Measurements from ENCODE around the gene CDCA8. TPM values are rescaled to one million over a fixed set of nuclear protein-coding genes. Genes with fewer than 3 reads are reported as not detected.

CDCA8 gene
- total and polyA plus RNA-seq, 2 experiments from 2014 or later: 31.6 to 37.9 TPM

DNA sequence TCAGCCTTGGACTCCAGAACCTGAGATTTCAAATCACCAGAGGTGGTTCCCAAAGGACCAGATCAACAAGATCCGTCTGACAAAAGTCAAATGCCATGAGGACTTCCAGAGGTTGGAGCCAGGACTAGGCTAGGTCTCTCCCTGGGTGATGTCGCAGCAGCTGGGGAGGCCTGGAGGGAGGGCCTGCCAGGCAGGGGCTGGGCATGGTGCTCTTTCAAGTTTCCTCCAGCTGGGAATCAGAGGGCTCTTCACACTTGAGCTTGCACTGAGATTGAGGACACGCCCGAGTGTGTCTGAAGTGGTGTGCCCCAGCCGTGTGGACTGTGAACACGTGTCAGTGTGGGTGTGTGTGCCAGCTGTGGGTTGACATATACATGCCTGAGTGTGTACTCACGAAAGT is 36.3 kb upstream of the CDCA8 start (continued):
- TF ChIP-seq, protein P1, sequence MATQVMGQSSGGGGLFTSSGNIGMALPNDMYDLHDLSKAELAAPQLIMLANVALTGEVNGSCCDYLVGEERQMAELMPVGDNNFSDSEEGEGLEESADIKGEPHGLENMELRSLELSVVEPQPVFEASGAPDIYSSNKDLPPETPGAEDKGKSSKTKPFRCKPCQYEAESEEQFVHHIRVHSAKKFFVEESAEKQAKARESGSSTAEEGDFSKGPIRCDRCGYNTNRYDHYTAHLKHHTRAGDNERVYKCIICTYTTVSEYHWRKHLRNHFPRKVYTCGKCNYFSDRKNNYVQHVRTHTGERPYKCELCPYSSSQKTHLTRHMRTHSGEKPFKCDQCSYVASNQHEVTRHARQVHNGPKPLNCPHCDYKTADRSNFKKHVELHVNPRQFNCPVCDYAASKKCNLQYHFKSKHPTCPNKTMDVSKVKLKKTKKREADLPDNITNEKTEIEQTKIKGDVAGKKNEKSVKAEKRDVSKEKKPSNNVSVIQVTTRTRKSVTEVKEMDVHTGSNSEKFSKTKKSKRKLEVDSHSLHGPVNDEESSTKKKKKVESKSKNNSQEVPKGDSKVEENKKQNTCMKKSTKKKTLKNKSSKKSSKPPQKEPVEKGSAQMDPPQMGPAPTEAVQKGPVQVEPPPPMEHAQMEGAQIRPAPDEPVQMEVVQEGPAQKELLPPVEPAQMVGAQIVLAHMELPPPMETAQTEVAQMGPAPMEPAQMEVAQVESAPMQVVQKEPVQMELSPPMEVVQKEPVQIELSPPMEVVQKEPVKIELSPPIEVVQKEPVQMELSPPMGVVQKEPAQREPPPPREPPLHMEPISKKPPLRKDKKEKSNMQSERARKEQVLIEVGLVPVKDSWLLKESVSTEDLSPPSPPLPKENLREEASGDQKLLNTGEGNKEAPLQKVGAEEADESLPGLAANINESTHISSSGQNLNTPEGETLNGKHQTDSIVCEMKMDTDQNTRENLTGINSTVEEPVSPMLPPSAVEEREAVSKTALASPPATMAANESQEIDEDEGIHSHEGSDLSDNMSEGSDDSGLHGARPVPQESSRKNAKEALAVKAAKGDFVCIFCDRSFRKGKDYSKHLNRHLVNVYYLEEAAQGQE (IDR thresholded peaks at IDR 0.05; ENCODE audit: unreplicated experiment): no peak
- TF ChIP-seq, protein P2, sequence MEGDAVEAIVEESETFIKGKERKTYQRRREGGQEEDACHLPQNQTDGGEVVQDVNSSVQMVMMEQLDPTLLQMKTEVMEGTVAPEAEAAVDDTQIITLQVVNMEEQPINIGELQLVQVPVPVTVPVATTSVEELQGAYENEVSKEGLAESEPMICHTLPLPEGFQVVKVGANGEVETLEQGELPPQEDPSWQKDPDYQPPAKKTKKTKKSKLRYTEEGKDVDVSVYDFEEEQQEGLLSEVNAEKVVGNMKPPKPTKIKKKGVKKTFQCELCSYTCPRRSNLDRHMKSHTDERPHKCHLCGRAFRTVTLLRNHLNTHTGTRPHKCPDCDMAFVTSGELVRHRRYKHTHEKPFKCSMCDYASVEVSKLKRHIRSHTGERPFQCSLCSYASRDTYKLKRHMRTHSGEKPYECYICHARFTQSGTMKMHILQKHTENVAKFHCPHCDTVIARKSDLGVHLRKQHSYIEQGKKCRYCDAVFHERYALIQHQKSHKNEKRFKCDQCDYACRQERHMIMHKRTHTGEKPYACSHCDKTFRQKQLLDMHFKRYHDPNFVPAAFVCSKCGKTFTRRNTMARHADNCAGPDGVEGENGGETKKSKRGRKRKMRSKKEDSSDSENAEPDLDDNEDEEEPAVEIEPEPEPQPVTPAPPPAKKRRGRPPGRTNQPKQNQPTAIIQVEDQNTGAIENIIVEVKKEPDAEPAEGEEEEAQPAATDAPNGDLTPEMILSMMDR (conservative IDR thresholded peaks at IDR 0.05; ENCODE audit: low read depth in 2 of 2): no peak
- no peak for TF ChIP-seq POLR2AphosphoS5 (IDR thresholded peaks at IDR 0.05; ENCODE audit: low read depth)
- TF ChIP-seq ZNF114 (CRISPR knock-in tag; IDR thresholded peaks at IDR 0.05): no peak

DNA sequence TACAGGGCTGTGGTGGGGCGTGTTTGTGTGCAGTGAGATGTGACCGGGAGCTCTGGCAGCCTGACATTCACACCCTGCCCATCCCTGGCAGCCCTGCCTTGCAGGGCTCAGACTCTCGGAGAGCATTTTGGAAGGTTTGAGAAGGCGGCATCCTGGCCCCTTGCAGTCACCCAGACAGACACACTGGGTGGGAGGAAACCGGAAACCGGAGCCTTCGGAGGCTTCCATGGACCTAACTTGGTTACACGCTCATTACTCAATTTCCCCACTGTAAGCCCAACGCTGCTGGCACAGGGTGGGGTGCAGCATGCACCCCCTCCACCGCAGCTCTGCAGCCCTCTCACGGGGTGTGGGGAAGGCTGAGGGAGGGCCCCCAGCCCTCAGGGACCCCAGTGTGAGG is 35.4 kb upstream of the CDCA8 start:
- H3K4me3 Mint-ChIP-seq: no peak overlapping the region
- Histone ChIP-seq H3F3A (replicated peaks; ENCODE audit: low read depth) (no peaks in the 10 kb centered on the region), H3K27me3 (ENCODE audit: insufficient read depth) (no peaks in the 10 kb centered on the region), H3K9me2 (ENCODE audit: insufficient read depth) (no peaks in the 10 kb centered on the region), H4K20me1 (replicated peaks; ENCODE audit: insufficient read depth) (no peaks in the 10 kb centered on the region), H2AFZ (no peak overlapping the region), H3K4me2 (no peak overlapping the region), H3K4me1 (ENCODE audit: insufficient read depth) (peaks cover 12% of the 10 kb centered on the region; the same call in 1 of the 2 replicates), H3K79me2 (replicated peaks; ENCODE audit: insufficient read depth) (no peaks in the 10 kb centered on the region), H3K36me3 (ENCODE audit: insufficient read depth) (no peaks in the 10 kb centered on the region), H3K4me3 (no peak overlapping the region), H3K27ac (ENCODE audit: low read depth) (no peak overlapping the region)
- H3K27me3 Mint-ChIP-seq (ENCODE audit: insufficient read depth, low read depth, poor library complexity): peaks cover 14% of the 10 kb centered on the region
- TF ChIP-seq EZH2 (IDR thresholded peaks at IDR 0.05; ENCODE audit: low read depth, unreplicated experiment) (no peak), ZNF114 (CRISPR knock-in tag; IDR thresholded peaks at IDR 0.05) (no peak), NANOG (IDR thresholded peaks at IDR 0.05; ENCODE audit: borderline replicate concordance) (no peak)
- TF ChIP-seq, protein P2 (conservative IDR thresholded peaks at IDR 0.05; ENCODE audit: low read depth in 2 of 2): no peak
- TF ChIP-seq, protein P3, sequence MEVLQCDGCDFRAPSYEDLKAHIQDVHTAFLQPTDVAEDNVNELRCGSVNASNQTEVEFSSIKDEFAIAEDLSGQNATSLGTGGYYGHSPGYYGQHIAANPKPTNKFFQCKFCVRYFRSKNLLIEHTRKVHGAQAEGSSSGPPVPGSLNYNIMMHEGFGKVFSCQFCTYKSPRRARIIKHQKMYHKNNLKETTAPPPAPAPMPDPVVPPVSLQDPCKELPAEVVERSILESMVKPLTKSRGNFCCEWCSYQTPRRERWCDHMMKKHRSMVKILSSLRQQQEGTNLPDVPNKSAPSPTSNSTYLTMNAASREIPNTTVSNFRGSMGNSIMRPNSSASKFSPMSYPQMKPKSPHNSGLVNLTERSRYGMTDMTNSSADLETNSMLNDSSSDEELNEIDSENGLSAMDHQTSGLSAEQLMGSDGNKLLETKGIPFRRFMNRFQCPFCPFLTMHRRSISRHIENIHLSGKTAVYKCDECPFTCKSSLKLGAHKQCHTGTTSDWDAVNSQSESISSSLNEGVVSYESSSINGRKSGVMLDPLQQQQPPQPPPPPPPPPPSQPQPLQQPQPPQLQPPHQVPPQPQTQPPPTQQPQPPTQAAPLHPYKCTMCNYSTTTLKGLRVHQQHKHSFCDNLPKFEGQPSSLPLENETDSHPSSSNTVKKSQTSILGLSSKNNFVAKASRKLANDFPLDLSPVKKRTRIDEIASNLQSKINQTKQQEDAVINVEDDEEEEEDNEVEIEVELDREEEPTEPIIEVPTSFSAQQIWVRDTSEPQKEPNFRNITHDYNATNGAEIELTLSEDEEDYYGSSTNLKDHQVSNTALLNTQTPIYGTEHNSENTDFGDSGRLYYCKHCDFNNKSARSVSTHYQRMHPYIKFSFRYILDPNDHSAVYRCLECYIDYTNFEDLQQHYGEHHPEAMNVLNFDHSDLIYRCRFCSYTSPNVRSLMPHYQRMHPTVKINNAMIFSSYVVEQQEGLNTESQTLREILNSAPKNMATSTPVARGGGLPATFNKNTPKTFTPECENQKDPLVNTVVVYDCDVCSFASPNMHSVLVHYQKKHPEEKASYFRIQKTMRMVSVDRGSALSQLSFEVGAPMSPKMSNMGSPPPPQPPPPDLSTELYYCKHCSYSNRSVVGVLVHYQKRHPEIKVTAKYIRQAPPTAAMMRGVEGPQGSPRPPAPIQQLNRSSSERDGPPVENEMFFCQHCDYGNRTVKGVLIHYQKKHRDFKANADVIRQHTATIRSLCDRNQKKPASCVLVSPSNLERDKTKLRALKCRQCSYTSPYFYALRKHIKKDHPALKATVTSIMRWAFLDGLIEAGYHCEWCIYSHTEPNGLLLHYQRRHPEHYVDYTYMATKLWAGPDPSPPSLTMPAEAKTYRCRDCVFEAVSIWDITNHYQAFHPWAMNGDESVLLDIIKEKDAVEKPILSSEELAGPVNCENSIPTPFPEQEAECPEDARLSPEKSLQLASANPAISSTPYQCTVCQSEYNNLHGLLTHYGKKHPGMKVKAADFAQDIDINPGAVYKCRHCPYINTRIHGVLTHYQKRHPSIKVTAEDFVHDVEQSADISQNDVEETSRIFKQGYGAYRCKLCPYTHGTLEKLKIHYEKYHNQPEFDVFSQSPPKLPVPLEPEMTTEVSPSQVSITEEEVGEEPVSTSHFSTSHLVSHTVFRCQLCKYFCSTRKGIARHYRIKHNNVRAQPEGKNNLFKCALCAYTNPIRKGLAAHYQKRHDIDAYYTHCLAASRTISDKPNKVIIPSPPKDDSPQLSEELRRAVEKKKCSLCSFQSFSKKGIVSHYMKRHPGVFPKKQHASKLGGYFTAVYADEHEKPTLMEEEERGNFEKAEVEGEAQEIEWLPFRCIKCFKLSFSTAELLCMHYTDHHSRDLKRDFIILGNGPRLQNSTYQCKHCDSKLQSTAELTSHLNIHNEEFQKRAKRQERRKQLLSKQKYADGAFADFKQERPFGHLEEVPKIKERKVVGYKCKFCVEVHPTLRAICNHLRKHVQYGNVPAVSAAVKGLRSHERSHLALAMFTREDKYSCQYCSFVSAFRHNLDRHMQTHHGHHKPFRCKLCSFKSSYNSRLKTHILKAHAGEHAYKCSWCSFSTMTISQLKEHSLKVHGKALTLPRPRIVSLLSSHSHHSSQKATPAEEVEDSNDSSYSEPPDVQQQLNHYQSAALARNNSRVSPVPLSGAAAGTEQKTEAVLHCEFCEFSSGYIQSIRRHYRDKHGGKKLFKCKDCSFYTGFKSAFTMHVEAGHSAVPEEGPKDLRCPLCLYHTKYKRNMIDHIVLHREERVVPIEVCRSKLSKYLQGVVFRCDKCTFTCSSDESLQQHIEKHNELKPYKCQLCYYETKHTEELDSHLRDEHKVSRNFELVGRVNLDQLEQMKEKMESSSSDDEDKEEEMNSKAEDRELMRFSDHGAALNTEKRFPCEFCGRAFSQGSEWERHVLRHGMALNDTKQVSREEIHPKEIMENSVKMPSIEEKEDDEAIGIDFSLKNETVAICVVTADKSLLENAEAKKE (CRISPR knock-in tag; IDR thresholded peaks at IDR 0.05): no peak
- no peak overlapping the region for H3K27ac Mint-ChIP-seq
- ATAC-seq (no peak), DNase-seq (ENCODE audit: low spot score) (no peak)
- H3K9me3 Mint-ChIP-seq: no peaks in the 10 kb centered on the region
- no peaks in the 10 kb centered on the region for H3K36me3 Mint-ChIP-seq (ENCODE audit: low read depth)
- peaks cover 17% of the 10 kb centered on the region for H3K4me1 Mint-ChIP-seq
